Measurements from ENCODE around the gene AEBP2.
"Not testable (repeated sequence)": the region's sequence is repeated elsewhere in the genome, so short reads cannot be mapped to it uniquely, and the experiment has no call there.

The AEBP2 gene

GRCh38 chr12:19454837-19455236, 15.5 kb downstream of the AEBP2 start:
- no peak for DNase-seq (ENCODE audit: low read depth)

DNA sequence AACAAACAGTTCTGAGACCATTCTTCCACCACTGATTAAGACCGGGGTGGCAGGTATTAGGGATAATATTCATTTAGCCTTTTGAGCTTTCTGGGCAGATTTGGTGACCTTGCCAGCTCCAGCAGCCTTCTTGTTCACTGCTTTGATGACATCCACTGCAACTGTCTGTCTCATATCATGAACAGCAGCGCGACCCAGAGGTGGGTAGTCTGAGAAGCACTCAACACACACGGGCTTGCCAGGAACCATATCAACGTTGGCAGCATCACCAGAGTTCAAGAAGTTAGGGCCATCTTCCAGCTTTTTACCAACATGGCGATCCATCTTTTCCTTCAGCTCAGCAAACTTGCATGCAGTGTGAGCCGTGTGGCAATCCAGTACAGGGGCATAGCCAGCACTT, 16.9 kb downstream of the AEBP2 start:
- DNase-seq (ENCODE audit: low read depth) = no peak

DNA sequence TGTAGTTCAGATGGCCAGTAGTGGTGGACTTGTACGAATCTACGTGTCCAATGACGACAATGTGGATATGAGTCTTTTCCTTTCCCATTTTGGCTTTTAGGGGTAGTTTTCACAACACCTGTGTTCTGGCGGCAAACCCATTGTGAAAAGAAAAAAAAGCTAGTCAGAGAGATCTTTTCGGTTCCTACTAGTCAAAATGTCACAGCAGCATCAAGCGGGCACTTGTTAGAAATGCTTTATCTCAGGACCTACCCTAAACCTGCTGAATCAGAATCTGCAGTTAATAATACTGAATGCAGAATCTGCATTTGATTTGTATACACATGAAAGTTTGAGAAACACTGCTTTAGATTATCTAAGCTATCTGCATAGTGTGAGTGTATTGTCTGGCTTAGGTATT, 18.3 kb downstream of the AEBP2 start:
- no peak for DNase-seq (ENCODE audit: low read depth)

DNA sequence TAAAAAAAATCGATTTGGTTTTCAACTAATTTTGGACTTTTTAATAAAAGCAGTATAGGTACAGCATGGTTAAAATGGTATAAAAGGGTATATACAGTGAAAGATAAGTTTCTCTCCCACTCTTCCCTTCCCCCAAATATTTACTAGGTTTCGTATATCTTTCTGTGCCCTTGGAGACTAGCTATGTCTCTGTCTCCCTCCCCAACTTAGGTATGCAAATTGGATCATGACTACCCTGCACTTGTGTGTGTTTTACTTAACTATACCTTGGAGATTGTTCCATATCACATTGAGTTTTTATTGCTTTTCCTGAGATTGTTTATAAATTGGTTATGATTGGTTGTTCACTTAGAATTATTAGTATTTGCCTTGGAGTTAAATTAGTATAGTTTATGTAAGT, 19.4 kb downstream of the AEBP2 start:
- DNase-seq (ENCODE audit: low read depth) = no peak

GRCh38 chr12:19461999-19462398, 22.7 kb downstream of the AEBP2 start:
- DNase-seq (ENCODE audit: low read depth) = no peak

DNA sequence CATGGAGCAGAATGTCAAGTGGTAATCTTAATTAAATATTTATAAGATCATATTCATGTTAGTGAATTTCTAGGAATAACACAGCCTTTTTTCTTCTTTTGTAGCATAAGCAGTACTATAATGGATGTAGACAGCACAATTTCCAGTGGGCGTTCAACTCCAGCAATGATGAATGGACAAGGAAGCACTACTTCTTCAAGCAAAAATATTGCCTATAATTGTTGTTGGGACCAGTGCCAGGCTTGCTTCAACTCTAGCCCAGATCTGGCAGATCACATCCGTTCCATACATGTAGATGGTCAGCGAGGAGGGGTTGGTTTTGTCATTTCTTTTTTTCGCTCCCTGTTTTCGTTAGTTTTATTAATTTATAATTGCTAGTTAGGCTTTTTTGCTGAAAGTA, 23.1 kb downstream of the AEBP2 start:
- no peak for DNase-seq (ENCODE audit: low read depth)

DNA sequence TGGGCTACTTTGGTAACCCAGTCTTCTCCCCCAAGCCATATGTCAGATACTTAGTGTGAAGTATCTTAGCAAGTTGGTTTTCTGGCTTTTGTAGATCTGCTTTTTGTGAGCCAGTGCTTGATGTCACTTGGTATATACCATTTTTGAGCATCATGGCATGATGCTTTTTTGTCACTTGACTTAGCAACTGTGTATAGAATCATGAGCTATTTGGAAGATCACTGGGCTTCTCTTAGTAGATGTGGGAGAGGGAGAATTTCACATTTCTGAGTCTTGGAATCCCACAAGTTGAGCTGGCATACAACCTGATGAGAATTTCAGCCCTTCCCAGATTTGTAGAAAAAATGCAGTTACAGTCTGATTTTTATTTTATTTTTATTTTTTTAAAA, 24.9 kb downstream of the AEBP2 start:
- DNase-seq (ENCODE audit: low read depth) = no peak

DNA sequence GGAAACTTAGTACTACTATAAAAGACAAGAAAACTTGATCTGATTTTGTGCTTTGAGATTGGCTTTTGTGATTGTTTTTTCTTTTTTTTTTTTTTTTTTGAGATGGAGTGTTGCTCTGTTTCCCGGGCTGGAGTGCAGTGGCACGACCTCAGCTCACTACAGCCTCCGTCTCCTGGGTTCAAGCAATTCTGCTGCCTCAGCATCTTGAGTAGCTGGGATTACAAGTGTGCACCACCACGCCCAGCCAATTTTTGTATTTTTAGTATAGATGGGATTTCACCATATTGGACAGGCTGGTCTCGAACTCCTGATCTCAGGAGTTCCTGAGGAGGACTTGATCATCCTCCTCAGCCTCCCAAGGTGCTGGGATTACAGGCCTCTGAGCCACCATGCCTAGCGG, 26.4 kb downstream of the AEBP2 start:
- DNase-seq (ENCODE audit: low read depth) = no peak

GRCh38 chr12:19474147-19474546, 34.9 kb downstream of the AEBP2 start:
- no peak for DNase-seq (ENCODE audit: low read depth)

DNA sequence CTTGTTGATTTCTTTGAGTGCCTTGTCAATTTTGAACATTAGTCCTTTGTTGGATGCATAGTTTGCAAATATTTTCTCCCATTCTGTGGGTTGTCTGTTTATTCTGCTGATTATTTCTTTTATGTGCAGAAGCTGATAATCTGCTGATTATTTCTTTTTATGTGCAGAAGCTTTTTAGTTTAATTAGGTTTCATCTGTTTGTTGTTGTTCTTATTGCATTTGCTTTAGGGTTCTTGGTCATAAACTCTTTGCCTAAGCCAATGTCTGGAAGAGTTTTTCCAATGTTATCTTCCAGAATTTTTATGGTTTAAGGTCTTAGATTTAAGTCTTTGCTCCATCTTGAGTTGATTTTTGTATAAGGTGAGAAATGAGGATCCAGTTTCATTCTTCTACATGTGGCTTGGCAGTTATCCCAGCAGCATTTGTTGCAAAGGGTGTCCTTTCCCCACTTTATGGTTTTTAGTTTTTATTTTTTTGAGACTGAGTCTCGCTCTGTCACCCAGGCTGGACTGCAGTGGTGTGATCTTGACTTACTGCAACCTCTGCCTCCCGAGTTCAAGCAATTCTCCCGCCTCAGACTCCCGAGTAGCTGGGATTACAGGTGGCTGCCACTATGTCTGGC, 36.7 kb downstream of the AEBP2 start:
- not testable (repeated sequence) for DNase-seq (ENCODE audit: low read depth)

GRCh38 chr12:19477071-19477470, 37.8 kb downstream of the AEBP2 start:
- no peak for DNase-seq (ENCODE audit: low read depth)

GRCh38 chr12:19480459-19480858, 41.2 kb downstream of the AEBP2 start:
- DNase-seq (ENCODE audit: low read depth) = no peak

DNA sequence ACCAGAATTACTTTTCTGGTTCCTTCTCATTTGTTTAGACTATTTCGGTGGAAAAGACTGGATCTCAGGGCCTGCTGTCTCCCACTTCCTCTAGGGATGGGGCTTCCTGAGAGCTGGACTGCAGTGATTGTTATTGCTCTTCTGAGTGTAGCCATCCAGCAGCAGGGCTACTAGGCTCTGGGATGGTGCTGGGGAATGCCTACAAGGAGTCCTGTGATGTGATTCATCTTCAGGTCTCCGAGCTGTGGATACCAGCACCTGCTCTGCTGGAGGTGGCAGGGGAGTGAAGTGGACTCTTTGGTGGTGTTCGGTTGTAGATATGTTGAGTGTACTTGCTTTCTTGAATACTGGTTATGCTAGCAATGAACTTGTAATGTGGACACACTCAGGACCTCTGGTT, 42.7 kb downstream of the AEBP2 start:
- DNase-seq (ENCODE audit: low read depth) = no peak

DNA sequence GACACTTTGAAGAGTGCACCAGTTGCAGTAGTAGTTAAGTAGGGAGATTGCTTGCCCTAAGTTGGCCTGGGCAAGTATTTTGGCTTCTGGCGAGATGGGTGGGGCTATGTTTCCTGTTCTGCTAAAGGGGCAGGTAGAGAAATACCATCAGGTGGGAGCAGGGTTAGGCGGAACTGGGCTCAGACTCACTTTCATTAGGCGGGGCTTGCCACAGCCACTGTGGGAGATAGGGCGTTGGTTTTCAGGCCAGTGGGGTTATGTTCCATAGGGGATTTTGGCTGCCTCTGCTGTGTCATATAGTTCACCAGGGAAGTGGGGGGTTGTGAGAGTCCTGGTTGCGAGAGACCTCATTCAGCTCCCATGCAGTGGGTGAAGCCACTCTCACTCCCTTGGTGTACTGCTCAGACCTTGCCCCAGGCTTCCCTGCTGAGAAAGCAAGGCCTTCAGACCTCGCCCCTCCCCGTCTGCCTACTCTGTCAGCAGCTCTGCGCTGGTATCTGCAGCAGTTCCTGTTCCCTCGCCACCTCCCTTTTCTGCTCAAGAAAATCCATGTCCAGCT, 43.3 kb downstream of the AEBP2 start:
- DNase-seq (ENCODE audit: low read depth) = no peak

- no peak for DNase-seq (ENCODE audit: low read depth)
These were observed 44.4 kb downstream of the AEBP2 start for GRCh38 chr12:19483727-19484126.

DNA sequence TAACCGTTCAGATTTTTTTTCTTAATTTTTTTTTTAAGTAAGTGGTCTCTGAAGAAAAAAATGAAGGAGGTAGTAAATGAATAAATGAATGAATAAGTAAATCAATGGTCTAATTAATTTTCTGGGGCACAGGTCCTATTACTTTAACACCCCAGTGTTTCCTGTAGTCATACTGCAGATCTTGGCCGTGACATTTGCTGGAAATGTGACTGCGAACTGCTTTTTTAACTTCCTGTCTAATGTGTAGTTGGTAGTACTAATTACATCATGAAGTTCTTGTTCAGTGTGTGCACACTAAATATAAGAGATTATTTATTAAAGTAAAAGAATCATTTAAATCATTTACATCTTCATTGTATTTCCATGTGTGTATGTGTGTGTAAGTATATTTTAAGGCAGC, 45.4 kb downstream of the AEBP2 start:
- no peak for DNase-seq (ENCODE audit: low read depth)

DNA sequence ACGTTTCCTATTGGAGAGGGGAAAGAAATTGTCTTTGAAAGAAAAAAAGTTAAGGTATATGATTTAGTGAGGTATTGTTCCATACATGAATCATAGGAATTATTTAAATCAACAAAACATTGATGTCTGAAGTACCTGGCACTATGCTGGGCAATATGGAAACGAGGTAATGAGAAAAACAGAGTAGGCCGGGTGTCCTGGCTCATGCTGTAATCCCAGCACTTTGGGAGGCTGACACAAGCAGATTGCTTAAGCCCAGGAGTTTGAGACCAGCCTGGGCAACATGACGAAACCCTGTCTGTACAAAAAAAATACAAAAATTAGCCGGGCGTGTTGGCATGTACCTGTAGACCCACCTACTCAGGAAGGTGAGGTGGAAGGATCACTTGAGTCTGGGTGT, 45.9 kb downstream of the AEBP2 start:
- no peak for DNase-seq (ENCODE audit: low read depth)

GRCh38 chr12:19489168-19489567, 49.9 kb downstream of the AEBP2 start:
- no peak for DNase-seq (ENCODE audit: low read depth)

DNA sequence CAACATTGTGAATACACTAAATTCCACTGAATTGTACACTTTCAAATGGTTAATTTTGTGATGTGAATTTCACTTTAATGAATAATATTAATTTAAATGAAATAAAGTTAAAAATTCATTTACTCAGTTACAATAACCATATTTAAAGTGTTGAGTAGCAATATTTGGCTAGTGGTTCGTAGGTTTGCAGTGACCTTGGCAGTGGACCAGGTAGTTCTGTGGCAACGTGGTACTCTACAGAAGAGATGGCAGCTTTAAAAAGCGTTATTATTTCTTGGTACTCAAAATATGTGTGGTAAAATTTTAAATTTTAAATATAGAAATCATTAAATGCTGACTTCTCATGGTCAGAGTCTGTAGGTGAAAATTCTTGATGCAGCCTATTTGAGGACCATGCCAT, 51.6 kb downstream of the AEBP2 start:
- DNase-seq (ENCODE audit: low read depth) = no peak

DNA sequence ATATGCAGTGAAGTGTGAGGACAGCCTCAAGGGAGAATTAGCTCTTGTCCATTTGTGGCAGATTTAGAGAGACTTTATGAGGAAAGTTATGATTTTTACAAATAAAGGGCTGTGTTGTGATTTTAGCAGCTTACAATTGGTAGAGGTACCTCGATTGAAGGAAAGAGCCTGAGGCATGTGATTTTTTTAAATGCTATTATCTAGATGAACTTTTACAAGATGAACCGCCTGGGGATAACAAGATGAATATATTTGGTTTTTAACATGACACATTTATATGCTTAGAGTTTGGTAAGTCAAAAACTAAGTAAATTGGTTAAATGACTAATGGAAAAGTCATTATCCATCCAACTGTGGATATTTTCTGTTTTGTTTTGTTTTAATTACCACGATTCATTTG, 52.6 kb downstream of the AEBP2 start:
- peak; percentile 7 for DNase-seq (ENCODE audit: low read depth)

DNA sequence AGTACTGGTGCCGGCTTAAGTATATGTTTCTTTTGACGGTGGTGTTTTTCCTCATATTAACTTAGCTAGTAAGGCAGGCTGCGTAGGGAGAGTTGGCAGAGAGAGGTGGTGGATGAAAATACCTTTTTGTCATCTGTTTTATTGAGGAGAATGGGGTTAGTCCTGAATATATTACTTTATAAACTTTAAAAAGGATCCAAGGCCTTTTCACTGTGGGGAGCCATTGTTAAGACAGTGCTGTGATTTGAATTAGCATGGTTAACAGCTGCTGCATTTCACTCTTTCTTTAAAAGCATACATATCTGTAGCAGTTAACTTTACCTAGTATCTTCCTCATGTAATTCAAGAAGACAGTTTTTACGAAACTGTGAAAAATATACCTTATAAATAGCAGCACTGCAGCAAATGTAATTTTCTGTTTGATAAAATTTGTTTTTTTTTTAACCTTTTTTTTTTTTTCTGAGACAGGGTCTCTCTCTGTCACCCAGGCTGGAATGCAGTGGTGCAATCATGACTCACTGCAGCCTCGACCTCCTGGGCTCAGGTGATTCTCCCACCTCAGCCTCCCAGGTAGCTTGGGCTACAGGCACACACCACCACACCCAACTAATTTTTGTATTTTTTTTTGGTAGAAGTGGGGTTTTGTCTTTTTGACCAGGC, 57.1 kb downstream of the AEBP2 start:
- no peak for DNase-seq (ENCODE audit: low read depth)

- DNase-seq (ENCODE audit: low read depth) = no peak
These were observed 58.8 kb downstream of the AEBP2 start for GRCh38 chr12:19498099-19498498.

GRCh38 chr12:19499030-19499429, 59.7 kb downstream of the AEBP2 start:
- no peak for DNase-seq (ENCODE audit: low read depth)

DNA sequence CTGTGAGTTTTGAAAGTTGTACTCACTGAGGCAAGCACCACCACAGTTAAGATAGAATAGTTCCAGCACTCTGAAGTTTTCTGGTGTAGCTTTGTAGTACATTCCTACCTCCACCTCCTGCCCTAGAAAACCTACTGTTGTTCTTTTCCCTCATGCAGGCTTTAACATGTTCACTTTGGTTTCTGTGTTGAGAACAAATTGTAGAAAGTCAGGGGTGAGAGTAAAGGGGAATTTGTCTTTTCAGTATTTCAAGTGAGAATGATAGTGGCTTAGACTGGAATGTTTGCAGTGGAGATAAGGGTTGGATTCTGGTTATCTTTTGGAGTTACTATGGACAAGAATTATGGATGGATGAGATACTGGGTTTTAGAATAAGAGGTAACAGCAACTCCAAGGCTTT, 67.2 kb downstream of the AEBP2 start:
- DNase-seq (ENCODE audit: low read depth) = no peak

Data from ELR (cell line).